CD4-positive, CD25-positive, alpha-beta regulatory T cell (primary cell): ENCODE data around the gene TEP1. TPM values are rescaled to one million over a fixed set of nuclear protein-coding genes. Genes with fewer than 3 reads are reported as not detected.

Experiments used
- ATAC-seq, 2 donors: fragments of 150-1000 bp; cut with Tn5 transposase; one replicate each; pipeline ENCODE4 v1.10.0; 2021; ENCODE audit warnings: low read depth in 2 of 2, moderate number of reproducible peaks in 2 of 2, moderate library complexity in 1 of 2
- DNase-seq, 3 donors: peaks; one replicate each; pipeline versions ENCODE4 v3.0.0 to v3.0.0-alpha.2; 2012 to 2022; ENCODE audit warnings: mixed read lengths in 1 of 3
- H3K27ac ChIP-seq: one replicate; pipeline ENCODE4 v1.7.0; 2013; ENCODE audit warnings: mild to moderate bottlenecking, low read length; ENCODE audit not compliant: insufficient read depth, poor library complexity, severe bottlenecking
- H3K27me3 ChIP-seq: one replicate; pipeline ENCODE4 v1.7.0; 2013; ENCODE audit warnings: low read length; ENCODE audit not compliant: control insufficient read depth, insufficient read depth
- H3K36me3 ChIP-seq: one replicate; pipeline ENCODE4 v1.7.0; 2013; ENCODE audit warnings: mild to moderate bottlenecking, low read length, moderate library complexity; ENCODE audit not compliant: control insufficient read depth, insufficient read depth
- H3K4me1 ChIP-seq: 2 replicates; pipeline ENCODE4 v1.7.0; 2013; ENCODE audit warnings: mild to moderate bottlenecking, low read length; ENCODE audit not compliant: insufficient read depth, control insufficient read depth, poor library complexity, severe bottlenecking
- H3K4me3 ChIP-seq: one replicate; pipeline ENCODE4 v1.7.0; 2013; ENCODE audit warnings: low read depth, mild to moderate bottlenecking, low read length, moderate library complexity
- H3K9me3 ChIP-seq, 2 experiments: 1 replicate in 1 of 2; 2 replicates in 1 of 2; pipeline ENCODE4 v1.7.0; 2013; ENCODE audit warnings: low read length in 2 of 2, mild to moderate bottlenecking in 1 of 2, moderate library complexity in 1 of 2; ENCODE audit not compliant: control insufficient read depth in 2 of 2
- H3K27ac Mint-ChIP-seq, 3 donors: one replicate each; pipeline ENCODE4 v1.8.0; 2020 to 2022; ENCODE audit warnings: mild to moderate bottlenecking in 3 of 3, mixed read lengths in 3 of 3, moderate library complexity in 2 of 3
- H3K27me3 Mint-ChIP-seq: one replicate; pipeline ENCODE4 v1.8.0; 2022; ENCODE audit warnings: mild to moderate bottlenecking, mixed read lengths
- H3K36me3 Mint-ChIP-seq: one replicate; pipeline ENCODE4 v1.8.0; 2020; ENCODE audit warnings: mixed read lengths
- H3K4me1 Mint-ChIP-seq, 4 donors: one replicate each; pipeline ENCODE4 v1.8.0; 2020 to 2022; ENCODE audit warnings: mixed read lengths in 4 of 4, mild to moderate bottlenecking in 1 of 4
- H3K4me3 Mint-ChIP-seq, 4 donors: one replicate each; pipeline ENCODE4 v1.8.0; 2020 to 2022; ENCODE audit warnings: mild to moderate bottlenecking in 4 of 4, mixed read lengths in 4 of 4, moderate library complexity in 3 of 4
- H3K9me3 Mint-ChIP-seq, 7 donors: one replicate each; pipeline ENCODE4 v1.8.0; 2020 to 2022; ENCODE audit warnings: mixed read lengths in 7 of 7, mild to moderate bottlenecking in 3 of 7, moderate library complexity in 2 of 7
- polyA plus RNA-seq, 4 donors: library from polyadenylated mRNA; unstranded; fragments of 300-500 nt; fragmentation: Illumina TruSeq; gene quantifications; one replicate each; pipeline ENCODE4 v1.2.3, GENCODE V29; 2021
- total RNA-seq: library from RNA; stranded (reverse); gene quantifications from one replicate; pipeline ENCODE4 v1.2.3, GENCODE V29; 2022

The TEP1 gene
- total and polyA plus RNA-seq, 5 donors from 2014 or later, result 2.8 to 63.8 (median 5.6) TPM

DNA sequence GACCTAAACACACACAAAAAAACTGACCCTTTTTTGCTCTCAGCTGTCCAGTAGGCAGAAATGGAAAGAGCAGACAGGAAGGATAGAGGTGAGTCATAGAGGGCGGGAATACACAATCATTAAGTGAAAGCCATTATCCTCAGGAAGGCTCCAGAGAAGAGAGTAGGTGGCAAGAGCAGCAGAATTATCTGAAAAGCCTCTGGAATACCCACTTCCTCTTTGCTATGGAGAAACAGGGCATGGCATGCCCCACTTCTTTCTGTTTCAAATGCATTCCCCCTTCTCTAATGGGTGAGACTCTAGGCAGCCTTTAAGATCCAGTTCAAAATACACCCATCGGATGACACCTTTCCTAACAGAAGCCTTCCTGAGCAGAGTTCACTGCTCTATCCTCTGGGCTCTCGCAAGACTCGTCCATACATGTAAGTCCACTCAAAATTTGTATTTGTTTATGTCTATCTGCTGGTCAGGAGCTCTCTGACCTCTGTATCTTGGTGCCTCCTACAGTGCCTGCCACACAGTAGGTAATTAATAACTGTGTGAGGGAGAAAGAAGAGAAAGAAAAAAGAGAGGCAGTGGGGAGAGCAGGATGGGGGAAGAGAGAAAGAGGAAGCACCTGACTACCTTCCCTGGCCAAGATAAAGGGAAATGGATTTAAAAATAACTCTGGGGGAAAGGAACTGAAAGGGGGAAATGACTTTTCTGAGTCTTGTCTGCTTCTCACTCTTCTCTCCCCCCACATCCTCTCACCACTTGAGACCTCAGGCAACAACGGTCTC is 14.1 kb upstream of the TEP1 start:
- H3K4me1 Mint-ChIP-seq, result peaks cover 0 to 24% (median 14%) of the 10 kb centered on the region in 4 donors
- Histone ChIP-seq H3K9me3 (no peaks in the 10 kb centered on the region), H3K36me3 (no peaks in the 10 kb centered on the region), H3K27ac (no peak overlapping the region), H3K27me3 (no peaks in the 10 kb centered on the region), H3K4me3 (no peak overlapping the region), H3K4me1 (peaks cover 15% of the 10 kb centered on the region)
- DNase-seq, result peak in 1 of 3 donors; percentile 55
- no peaks in the 10 kb centered on the region for H3K36me3 Mint-ChIP-seq
- peak overlapping the region in 2 of 3 donors; percentile 55 to 75 for H3K27ac Mint-ChIP-seq
- peak; percentile 28 to 44 for ATAC-seq
- H3K9me3 Mint-ChIP-seq, result no peaks in the 10 kb centered on the region
- H3K27me3 Mint-ChIP-seq, result no peaks in the 10 kb centered on the region
- peak overlapping the region in 1 of 4 donors; percentile 1 for H3K4me3 Mint-ChIP-seq

DNA sequence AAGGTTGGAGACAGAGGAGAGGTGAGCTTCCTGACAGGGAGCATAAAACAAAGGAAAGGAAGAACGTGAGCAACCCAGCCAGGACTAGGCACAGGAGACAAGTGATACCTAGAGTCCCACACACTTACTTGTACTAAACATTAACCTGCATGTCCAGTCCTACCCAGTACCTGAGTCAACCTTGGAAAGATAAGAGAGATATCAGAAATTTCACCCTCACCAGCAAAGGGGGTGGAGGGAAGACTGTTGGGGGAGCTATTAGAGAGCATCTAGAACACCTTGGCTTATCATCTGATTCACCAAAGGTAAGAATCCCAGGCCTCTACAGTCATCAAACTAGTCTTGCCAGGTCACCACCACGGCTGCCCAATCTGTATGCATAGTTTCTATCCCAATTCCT is 11.6 kb upstream of the TEP1 start:
- peaks cover 15% of the 10 kb centered on the region for H3K4me1 ChIP-seq
- H3K36me3 ChIP-seq, result no peaks in the 10 kb centered on the region
- H3K9me3 Mint-ChIP-seq, result no peaks in the 10 kb centered on the region
- no peak overlapping the region for H3K4me3 ChIP-seq
- H3K27ac Mint-ChIP-seq, result peak overlapping the region in 1 of 3 donors; percentile 54
- H3K4me3 Mint-ChIP-seq, result no peak overlapping the region
- H3K27ac ChIP-seq, result no peak overlapping the region
- no peaks in the 10 kb centered on the region for H3K36me3 Mint-ChIP-seq
- peaks cover 0 to 24% (median 14%) of the 10 kb centered on the region in 4 donors for H3K4me1 Mint-ChIP-seq
- no peaks in the 10 kb centered on the region for H3K27me3 Mint-ChIP-seq
- H3K9me3 ChIP-seq, result no peaks in the 10 kb centered on the region
- H3K27me3 ChIP-seq, result no peaks in the 10 kb centered on the region
- DNase-seq (no peak), ATAC-seq (no peak)

DNA sequence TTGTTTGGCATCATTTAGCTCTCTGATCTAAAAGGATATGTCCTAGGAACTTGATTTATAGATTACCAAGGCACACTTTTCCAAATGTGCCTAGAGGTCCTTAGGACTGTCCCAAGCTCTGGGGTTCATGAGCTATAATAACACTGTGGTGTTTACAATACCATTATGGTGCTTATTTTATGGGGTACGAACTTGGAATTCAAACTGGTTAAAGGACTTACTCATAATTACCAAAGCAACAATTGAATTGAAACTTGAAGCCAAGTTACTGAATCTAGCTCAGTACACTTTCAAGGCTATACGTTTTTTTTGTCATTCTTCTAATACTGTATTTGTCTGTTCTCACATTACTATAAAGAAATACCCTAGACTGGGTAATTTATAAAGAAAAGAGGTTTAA is 9.6 kb upstream of the TEP1 start:
- Histone ChIP-seq H3K4me3 (no peak overlapping the region), H3K4me1 (peaks cover 8% of the 10 kb centered on the region), H3K27ac (no peak overlapping the region), H3K27me3 (no peaks in the 10 kb centered on the region), H3K36me3 (no peaks in the 10 kb centered on the region), H3K9me3 (no peaks in the 10 kb centered on the region)
- no peak for ATAC-seq
- H3K27ac Mint-ChIP-seq, result peak overlapping the region in 1 of 3 donors; percentile 47
- no peak overlapping the region for H3K4me3 Mint-ChIP-seq
- no peak for DNase-seq
- no peaks in the 10 kb centered on the region for H3K9me3 Mint-ChIP-seq
- H3K36me3 Mint-ChIP-seq, result no peaks in the 10 kb centered on the region
- no peaks in the 10 kb centered on the region for H3K27me3 Mint-ChIP-seq
- H3K4me1 Mint-ChIP-seq, result peaks cover 0 to 8% (median 8%) of the 10 kb centered on the region in 4 donors

GRCh38 chr14:20421267-20421666 is 8.0 kb upstream of the TEP1 start:
- Histone ChIP-seq H3K4me1 (no peaks in the 10 kb centered on the region), H3K9me3 (no peaks in the 10 kb centered on the region), H3K27ac (no peak overlapping the region), H3K36me3 (no peaks in the 10 kb centered on the region), H3K4me3 (no peak overlapping the region), H3K27me3 (no peaks in the 10 kb centered on the region)
- Mint-ChIP-seq H3K36me3 (no peaks in the 10 kb centered on the region), H3K4me1 (no peaks in the 10 kb centered on the region), H3K9me3 (no peaks in the 10 kb centered on the region), H3K27me3 (no peaks in the 10 kb centered on the region), H3K4me3 (no peak overlapping the region), H3K27ac (no peak overlapping the region)
- DNase-seq, result no peak
- ATAC-seq, result no peak

GRCh38 chr14:20419419-20419818 is 6.1 kb upstream of the TEP1 start:
- H3K27ac Mint-ChIP-seq, result no peak overlapping the region
- no peaks in the 10 kb centered on the region for H3K27me3 Mint-ChIP-seq
- peak overlapping the region in 1 of 4 donors; percentile 23 for H3K4me3 Mint-ChIP-seq

GRCh38 chr14:20418501-20418909 is 5.2 kb upstream of the TEP1 start:
- H3K27ac ChIP-seq, result no peak overlapping the region
- DNase-seq (no peak), ATAC-seq (no peak)
- Mint-ChIP-seq H3K36me3 (no peaks in the 10 kb centered on the region), H3K27me3 (no peaks in the 10 kb centered on the region), H3K4me3 (no peak overlapping the region), H3K9me3 (no peaks in the 10 kb centered on the region), H3K4me1 (peaks cover 6 to 16% (median 13%) of the 10 kb centered on the region in 4 donors), H3K27ac (no peak overlapping the region)
- no peaks in the 10 kb centered on the region for H3K27me3 ChIP-seq
- H3K9me3 ChIP-seq, result no peaks in the 10 kb centered on the region
- H3K4me1 ChIP-seq, result peaks cover 13% of the 10 kb centered on the region
- no peaks in the 10 kb centered on the region for H3K36me3 ChIP-seq
- no peak overlapping the region for H3K4me3 ChIP-seq

More at GRCh38 chr14:20419419-20419818, 6.1 kb upstream of the TEP1 start:
- H3K36me3 Mint-ChIP-seq, result no peaks in the 10 kb centered on the region
- no peak overlapping the region for H3K27ac ChIP-seq
- peaks cover 4% of the 10 kb centered on the region for H3K4me1 ChIP-seq
- no peak overlapping the region for H3K4me3 ChIP-seq
- no peaks in the 10 kb centered on the region for H3K27me3 ChIP-seq
- peaks cover 0 to 8% (median 6%) of the 10 kb centered on the region in 4 donors for H3K4me1 Mint-ChIP-seq
- H3K9me3 ChIP-seq, result no peaks in the 10 kb centered on the region
- DNase-seq, result no peak
- no peaks in the 10 kb centered on the region for H3K36me3 ChIP-seq
- no peak for ATAC-seq
- H3K9me3 Mint-ChIP-seq, result no peaks in the 10 kb centered on the region

DNA sequence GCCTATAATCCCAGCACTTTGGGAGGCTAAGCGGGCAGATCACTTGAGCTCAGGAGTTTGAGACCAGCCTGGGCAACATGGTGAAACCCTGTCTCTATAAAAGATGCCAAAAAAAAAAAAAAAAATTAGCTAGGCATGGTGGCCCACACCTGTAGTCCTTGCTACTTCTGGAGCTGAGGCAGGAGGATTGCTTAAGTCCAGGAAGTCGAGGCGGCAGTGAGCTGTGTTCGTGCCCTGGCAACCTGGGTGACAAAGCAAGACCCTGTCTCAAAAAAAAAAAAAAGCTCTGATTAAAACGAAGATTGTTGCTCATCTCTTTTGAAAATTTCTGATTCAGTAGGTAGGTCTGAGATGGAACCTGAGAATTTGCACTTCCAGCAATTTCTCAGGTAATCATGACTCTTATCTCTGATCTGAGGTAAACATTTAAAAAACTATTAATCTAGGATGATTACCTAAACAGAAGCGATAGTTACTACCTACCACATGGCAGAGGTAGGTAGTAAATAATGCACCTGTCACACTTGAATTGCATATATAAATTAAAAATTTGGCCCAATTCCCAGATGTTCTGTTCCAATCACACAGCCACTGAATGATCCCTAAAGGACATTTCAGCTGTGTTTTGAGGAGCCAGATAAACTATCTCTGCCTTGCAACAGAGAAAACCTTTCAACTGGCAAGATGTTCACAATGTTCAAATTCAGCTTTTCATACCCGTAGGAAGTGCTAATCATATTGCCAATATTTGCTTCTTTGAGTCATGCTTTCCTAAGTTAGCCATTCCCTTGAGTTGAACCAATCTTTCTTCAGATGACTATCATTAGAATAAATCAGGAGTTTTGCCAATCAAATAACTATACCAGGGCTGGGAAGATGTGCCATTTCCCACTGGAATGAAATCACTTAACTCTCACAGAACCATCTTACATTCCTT is 4.2 kb upstream of the TEP1 start:
- Histone ChIP-seq H3K36me3 (no peaks in the 10 kb centered on the region), H3K27me3 (no peaks in the 10 kb centered on the region), H3K9me3 (no peaks in the 10 kb centered on the region), H3K4me1 (peaks cover 18% of the 10 kb centered on the region), H3K27ac (no peak overlapping the region), H3K4me3 (no peak overlapping the region)
- Mint-ChIP-seq H3K4me1 (peaks cover 9 to 17% (median 13%) of the 10 kb centered on the region in 4 donors), H3K27me3 (no peaks in the 10 kb centered on the region), H3K4me3 (no peak overlapping the region), H3K36me3 (no peaks in the 10 kb centered on the region), H3K9me3 (no peaks in the 10 kb centered on the region), H3K27ac (no peak overlapping the region)
- ATAC-seq (no peak), DNase-seq (no peak)
